ENCODE measurements around the gene CAMTA2. TPM values are rescaled to one million over a fixed set of nuclear protein-coding genes. Genes with fewer than 3 reads are reported as not detected.

The CAMTA2 gene
- total and polyA plus RNA-seq, 2 experiments from 2014 or later: 4.4 to 8.7 TPM

DNA sequence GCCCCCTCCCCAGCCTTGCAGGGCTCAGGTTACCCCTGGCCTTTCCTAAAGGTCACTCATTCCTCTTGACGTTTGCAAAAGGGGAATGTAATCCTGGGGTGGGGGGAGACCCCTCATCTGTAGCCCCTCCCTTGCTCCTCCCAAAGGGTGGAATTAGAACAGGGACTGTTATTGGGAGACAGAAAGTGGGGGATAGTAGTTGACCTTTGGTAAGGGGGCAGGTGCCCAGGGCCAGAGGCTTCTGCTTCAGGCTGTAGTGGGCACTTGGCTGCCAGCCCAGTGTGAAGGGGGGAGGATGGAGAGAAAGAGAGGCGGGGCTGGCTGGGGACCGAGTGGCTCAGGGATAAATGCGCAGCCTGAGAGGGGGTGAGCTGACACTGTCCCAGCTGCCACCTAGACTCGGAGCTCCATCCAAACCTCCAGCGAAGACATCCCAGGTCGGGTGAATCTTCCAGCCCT lies 36.7 kb downstream of the CAMTA2 start, which contains the start of gene ENO3:
TSS of gene ENO3 (plus strand) at position 374 of the 459 bp plus-strand sequence. CDS start 711 bp downstream, outside the sequence.
- Mint-ChIP-seq H3K36me3 (ENCODE audit: low read depth) (peaks cover 23% of the 10 kb centered on the region), H3K27me3 (ENCODE audit: insufficient read depth, low read depth, poor library complexity) (peaks cover 21% of the 10 kb centered on the region), H3K27ac (peak within 1 kb of the TSS; percentile 95), H3K4me3 (peak within 1 kb of the TSS; percentile 88), H3K9me3 (no peaks in the 10 kb centered on the region; the same call in 2 of the 3 replicates), H3K4me1 (peaks cover 33% of the 10 kb centered on the region)
- Histone ChIP-seq H4K20me1 (replicated peaks; ENCODE audit: insufficient read depth) (peaks cover 10% of the 10 kb centered on the region), H3K36me3 (ENCODE audit: insufficient read depth) (peaks cover 9% of the 10 kb centered on the region), H3K4me2 (peak within 1 kb of the TSS; percentile 96), H3K4me1 (ENCODE audit: insufficient read depth) (peaks cover 27% of the 10 kb centered on the region), H3K27ac (ENCODE audit: low read depth) (peak within 1 kb of the TSS; percentile 96), H3K27me3 (ENCODE audit: insufficient read depth) (no peaks in the 10 kb centered on the region), H3F3A (replicated peaks; ENCODE audit: low read depth) (peaks cover 16% of the 10 kb centered on the region), H2AFZ (peak within 1 kb of the TSS; percentile 5; the same call in 1 of the 2 replicates), H3K4me3 (peak within 1 kb of the TSS; percentile 96), H3K79me2 (replicated peaks; ENCODE audit: insufficient read depth) (peaks cover 25% of the 10 kb centered on the region), H3K9me2 (ENCODE audit: insufficient read depth) (no peaks in the 10 kb centered on the region)
- ATAC-seq (peak; percentile 2), DNase-seq (ENCODE audit: low spot score) (peak; percentile 60)
- TF ChIP-seq, protein P1, sequence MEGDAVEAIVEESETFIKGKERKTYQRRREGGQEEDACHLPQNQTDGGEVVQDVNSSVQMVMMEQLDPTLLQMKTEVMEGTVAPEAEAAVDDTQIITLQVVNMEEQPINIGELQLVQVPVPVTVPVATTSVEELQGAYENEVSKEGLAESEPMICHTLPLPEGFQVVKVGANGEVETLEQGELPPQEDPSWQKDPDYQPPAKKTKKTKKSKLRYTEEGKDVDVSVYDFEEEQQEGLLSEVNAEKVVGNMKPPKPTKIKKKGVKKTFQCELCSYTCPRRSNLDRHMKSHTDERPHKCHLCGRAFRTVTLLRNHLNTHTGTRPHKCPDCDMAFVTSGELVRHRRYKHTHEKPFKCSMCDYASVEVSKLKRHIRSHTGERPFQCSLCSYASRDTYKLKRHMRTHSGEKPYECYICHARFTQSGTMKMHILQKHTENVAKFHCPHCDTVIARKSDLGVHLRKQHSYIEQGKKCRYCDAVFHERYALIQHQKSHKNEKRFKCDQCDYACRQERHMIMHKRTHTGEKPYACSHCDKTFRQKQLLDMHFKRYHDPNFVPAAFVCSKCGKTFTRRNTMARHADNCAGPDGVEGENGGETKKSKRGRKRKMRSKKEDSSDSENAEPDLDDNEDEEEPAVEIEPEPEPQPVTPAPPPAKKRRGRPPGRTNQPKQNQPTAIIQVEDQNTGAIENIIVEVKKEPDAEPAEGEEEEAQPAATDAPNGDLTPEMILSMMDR (conservative IDR thresholded peaks at IDR 0.05; ENCODE audit: low read depth in 2 of 2): no peak
- peak; percentile 19; the same call in 1 of the 2 replicates for TF ChIP-seq POLR2AphosphoS5 (IDR thresholded peaks at IDR 0.05; ENCODE audit: low read depth)
- TF ChIP-seq, protein P2, sequence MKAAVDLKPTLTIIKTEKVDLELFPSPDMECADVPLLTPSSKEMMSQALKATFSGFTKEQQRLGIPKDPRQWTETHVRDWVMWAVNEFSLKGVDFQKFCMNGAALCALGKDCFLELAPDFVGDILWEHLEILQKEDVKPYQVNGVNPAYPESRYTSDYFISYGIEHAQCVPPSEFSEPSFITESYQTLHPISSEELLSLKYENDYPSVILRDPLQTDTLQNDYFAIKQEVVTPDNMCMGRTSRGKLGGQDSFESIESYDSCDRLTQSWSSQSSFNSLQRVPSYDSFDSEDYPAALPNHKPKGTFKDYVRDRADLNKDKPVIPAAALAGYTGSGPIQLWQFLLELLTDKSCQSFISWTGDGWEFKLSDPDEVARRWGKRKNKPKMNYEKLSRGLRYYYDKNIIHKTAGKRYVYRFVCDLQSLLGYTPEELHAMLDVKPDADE (IDR thresholded peaks at IDR 0.05): no peak

DNA sequence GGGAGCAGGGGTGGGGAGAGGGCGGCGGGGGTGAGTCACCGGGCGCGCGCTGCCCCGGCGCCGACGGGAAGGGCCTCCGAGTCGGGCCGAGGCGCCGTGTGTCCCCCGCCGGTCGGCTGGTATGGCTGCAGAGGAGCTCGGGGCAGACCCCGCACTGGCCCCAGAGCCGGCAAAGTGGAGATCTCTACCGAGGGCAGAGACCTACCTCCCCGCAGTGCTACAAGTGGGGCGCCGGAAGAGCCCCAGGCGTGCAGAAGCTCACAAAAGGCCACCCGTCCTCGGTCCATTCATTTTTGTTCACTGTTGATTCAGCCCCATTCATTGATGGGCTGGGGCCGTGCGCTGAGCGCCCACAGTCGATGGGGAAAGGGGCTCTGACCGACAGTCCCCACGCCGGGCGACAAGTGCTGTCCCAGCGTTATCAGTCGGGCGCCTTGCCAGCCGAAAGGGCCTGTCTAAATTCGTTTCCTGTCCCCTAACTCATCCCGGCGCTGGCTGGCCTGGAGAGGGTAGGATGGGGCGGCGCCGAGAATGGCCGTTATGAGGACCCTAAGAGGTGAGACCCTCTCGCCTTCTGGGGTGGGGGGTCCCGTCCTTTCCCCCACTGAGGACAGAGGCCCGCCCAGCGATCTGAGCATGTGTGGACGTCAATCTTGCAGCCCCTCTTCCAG lies 37.3 kb downstream of the CAMTA2 start:
- TF ChIP-seq STAT1 (IDR thresholded peaks at IDR 0.05; ENCODE audit: unreplicated experiment) (no peak), JUNB (IDR thresholded peaks at IDR 0.05; ENCODE audit: unreplicated experiment) (no peak), POLR2AphosphoS5 (IDR thresholded peaks at IDR 0.05; ENCODE audit: low read depth) (peak; percentile 18; the same call in 1 of the 2 replicates)
- H3F3A ChIP-seq (replicated peaks; ENCODE audit: low read depth): peaks cover 22% of the 10 kb centered on the region
- H3K9me3 Mint-ChIP-seq: no peaks in the 10 kb centered on the region; the same call in 2 of the 3 replicates
- H3K27ac ChIP-seq (ENCODE audit: low read depth): peak overlapping the region; percentile 96
- peaks cover 32% of the 10 kb centered on the region for H3K4me1 ChIP-seq (ENCODE audit: insufficient read depth)
- ATAC-seq (peak; percentile 18), DNase-seq (ENCODE audit: low spot score) (peak; percentile 68)
- H3K9me2 ChIP-seq (ENCODE audit: insufficient read depth): no peaks in the 10 kb centered on the region
- H3K4me1 Mint-ChIP-seq: peaks cover 38% of the 10 kb centered on the region
- H3K27me3 Mint-ChIP-seq (ENCODE audit: insufficient read depth, low read depth, poor library complexity): peaks cover 27% of the 10 kb centered on the region
- H3K36me3 ChIP-seq (ENCODE audit: insufficient read depth): peaks cover 15% of the 10 kb centered on the region
- peaks cover 15% of the 10 kb centered on the region for H4K20me1 ChIP-seq (replicated peaks; ENCODE audit: insufficient read depth)
- no peaks in the 10 kb centered on the region for H3K27me3 ChIP-seq (ENCODE audit: insufficient read depth)
- H3K4me2 ChIP-seq: peak overlapping the region; percentile 96
- H3K4me3 ChIP-seq: peak overlapping the region; percentile 96
- peak overlapping the region; percentile 5; the same call in 1 of the 2 replicates for H2AFZ ChIP-seq
- peaks cover 30% of the 10 kb centered on the region for H3K79me2 ChIP-seq (replicated peaks; ENCODE audit: insufficient read depth)
- H3K36me3 Mint-ChIP-seq (ENCODE audit: low read depth): peaks cover 27% of the 10 kb centered on the region
- H3K4me3 Mint-ChIP-seq: peak overlapping the region; percentile 88
- peak overlapping the region; percentile 95 for H3K27ac Mint-ChIP-seq

All from GM23338 (cell line).